Uterus (tissue), 2 donors: ENCODE results near the gene DMXL1.

Experiments used
- CTCF ChIP-seq, 4 experiments: fragments of 200-600 bp in 2 of 4; fragments of 450-650 bp in 2 of 4; sonication (generic) in 2 of 4; IDR thresholded peaks; one replicate each; pipeline ENCODE4 v1.5.1; 2016 to 2019; ENCODE audit warnings: antibody characterized with exemption in 4 of 4, mild to moderate bottlenecking in 2 of 4, moderate library complexity in 1 of 4
- POLR2A ChIP-seq, 2 donors: fragments of 450-650 bp; IDR thresholded peaks; one replicate each; pipeline ENCODE4 v1.6.1; 2016; ENCODE audit warnings: antibody characterized with exemption in 2 of 2, mild to moderate bottlenecking in 1 of 2, moderate library complexity in 1 of 2

DNA sequence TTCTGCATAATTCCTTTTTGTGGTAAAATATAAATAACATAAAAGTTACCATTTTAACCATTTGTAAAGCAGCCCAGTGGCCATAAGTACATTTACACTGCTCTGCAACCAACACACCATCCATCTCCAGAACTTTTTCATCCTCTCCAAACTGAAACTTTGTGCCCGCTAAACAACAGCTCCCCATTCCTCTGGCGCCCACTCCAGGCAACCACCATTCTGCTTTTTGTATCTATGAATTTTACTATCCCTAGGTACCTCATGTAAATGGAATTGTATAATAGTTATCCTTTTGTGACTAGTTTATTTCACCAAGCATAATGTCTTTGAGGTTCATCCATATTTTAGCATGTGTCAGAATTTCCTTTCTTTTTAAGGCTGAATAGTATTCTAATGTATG lies 141.1 kb downstream of the DMXL1 start:
- TF ChIP-seq CTCF (IDR thresholded peaks at IDR 0.05) (no peak), POLR2A (IDR thresholded peaks at IDR 0.05) (no peak)
